ENCODE results near the gene SNRPB. TPM values are rescaled to one million over a fixed set of nuclear protein-coding genes. Genes with fewer than 3 reads are reported as not detected.

Gene SNRPB
- total RNA-seq, 1 donor from 2014 or later: 103 TPM

GRCh38 chr20:2480381-2480780 lies 9.8 kb upstream of the SNRPB start:
- Mint-ChIP-seq H3K4me3 (ENCODE audit: unreplicated experiment) (no peak overlapping the region), H3K4me1 (ENCODE audit: low read depth) (no peaks in the 10 kb centered on the region), H3K36me3 (ENCODE audit: low read depth) (peaks cover 40% of the 10 kb centered on the region), H3K27me3 (ENCODE audit: low read depth) (no peaks in the 10 kb centered on the region), H3K27ac (ENCODE audit: unreplicated experiment) (no peak overlapping the region), H3K9me3 (ENCODE audit: low read depth) (no peaks in the 10 kb centered on the region)
- DNase-seq (ENCODE audit: low spot score): no peak
- no peak for TF ChIP-seq CTCF (IDR thresholded peaks at IDR 0.05)

GRCh38 chr20:2476742-2477615 lies 6.4 kb upstream of the SNRPB start:
- Mint-ChIP-seq H3K9me3 (ENCODE audit: low read depth) (no peaks in the 10 kb centered on the region), H3K4me3 (ENCODE audit: unreplicated experiment) (no peak overlapping the region), H3K27ac (ENCODE audit: unreplicated experiment) (no peak overlapping the region), H3K36me3 (ENCODE audit: low read depth) (peaks cover 18% of the 10 kb centered on the region), H3K4me1 (ENCODE audit: low read depth) (no peaks in the 10 kb centered on the region), H3K27me3 (ENCODE audit: low read depth) (no peaks in the 10 kb centered on the region)
- TF ChIP-seq CTCF (IDR thresholded peaks at IDR 0.05): peak; percentile 20
- no peak for DNase-seq (ENCODE audit: low spot score)

- Mint-ChIP-seq H3K27me3 (ENCODE audit: low read depth) (no peaks in the 10 kb centered on the region), H3K36me3 (ENCODE audit: low read depth) (peaks cover 12% of the 10 kb centered on the region), H3K4me1 (ENCODE audit: low read depth) (peaks cover 2% of the 10 kb centered on the region), H3K4me3 (ENCODE audit: unreplicated experiment) (no peak overlapping the region), H3K27ac (ENCODE audit: unreplicated experiment) (no peak overlapping the region), H3K9me3 (ENCODE audit: low read depth) (no peaks in the 10 kb centered on the region)
- no peak for DNase-seq (ENCODE audit: low spot score)
- no peak for TF ChIP-seq CTCF (IDR thresholded peaks at IDR 0.05)
Observed at GRCh38 chr20:2475850-2476741, 5.5 kb upstream of the SNRPB start.

GRCh38 chr20:2473516-2473915 lies 2.9 kb upstream of the SNRPB start:
- Mint-ChIP-seq H3K27ac (ENCODE audit: unreplicated experiment) (no peak overlapping the region), H3K27me3 (ENCODE audit: low read depth) (no peaks in the 10 kb centered on the region), H3K4me3 (ENCODE audit: unreplicated experiment) (no peak overlapping the region), H3K36me3 (ENCODE audit: low read depth) (peaks cover 7% of the 10 kb centered on the region), H3K4me1 (ENCODE audit: low read depth) (peaks cover 19% of the 10 kb centered on the region), H3K9me3 (ENCODE audit: low read depth) (no peaks in the 10 kb centered on the region)
- DNase-seq (ENCODE audit: low spot score): no peak
- TF ChIP-seq CTCF (IDR thresholded peaks at IDR 0.05): no peak

- H3K9me3 Mint-ChIP-seq (ENCODE audit: low read depth): no peaks in the 10 kb centered on the region
- peak overlapping the region; percentile 96 for H3K27ac Mint-ChIP-seq (ENCODE audit: unreplicated experiment)
- DNase-seq (ENCODE audit: low spot score): no peak
- peak overlapping the region; percentile 93 for H3K4me3 Mint-ChIP-seq (ENCODE audit: unreplicated experiment)
- peaks cover 32% of the 10 kb centered on the region for H3K4me1 Mint-ChIP-seq (ENCODE audit: low read depth)
- TF ChIP-seq CTCF (IDR thresholded peaks at IDR 0.05): no peak
- no peaks in the 10 kb centered on the region for H3K27me3 Mint-ChIP-seq (ENCODE audit: low read depth)
- H3K36me3 Mint-ChIP-seq (ENCODE audit: low read depth): peaks cover 24% of the 10 kb centered on the region
Observed at GRCh38 chr20:2469991-2470422, 582 bp downstream of the SNRPB start.
